MM.1S (cell line): Measurements from ENCODE around the gene ASPSCR1.

Source experiments
- DNase-seq: peaks from one replicate; pipeline ENCODE4 v3.0.0-alpha.2; 2015
- H2AFZ ChIP-seq: fragments of 300-600 bp; sonication (generic); 2 replicates; pipeline ENCODE4 v1.6.0; 2016; ENCODE audit warnings: antibody characterized with exemption, low read length
- H3F3A ChIP-seq: fragments of 300-600 bp; sonication (generic); 2 replicates; pipeline ENCODE4 v1.6.1; 2016; ENCODE audit warnings: mild to moderate bottlenecking, antibody characterized with exemption, low read length, moderate library complexity, mixed read lengths; ENCODE audit not compliant: insufficient read depth
- H3K27ac ChIP-seq: fragments of 300-600 bp; sonication (generic); 2 replicates; pipeline ENCODE4 v1.5.1; 2016; ENCODE audit warnings: mild to moderate bottlenecking, low read length
- H3K27me3 ChIP-seq: fragments of 300-600 bp; sonication (generic); replicated peaks from 2 replicates; pipeline ENCODE4 v1.6.0; 2016; ENCODE audit warnings: low read length; ENCODE audit not compliant: insufficient read depth
- H3K36me3 ChIP-seq: fragments of 300-600 bp; sonication (generic); replicated peaks from 2 replicates; pipeline ENCODE4 v1.6.1; 2016; ENCODE audit warnings: mild to moderate bottlenecking, low read length, mixed read lengths; ENCODE audit not compliant: insufficient read depth
- H3K4me1 ChIP-seq: fragments of 300-600 bp; sonication (generic); 2 replicates; pipeline ENCODE4 v1.6.1; 2016; ENCODE audit warnings: low read length, mixed read lengths
- H3K4me2 ChIP-seq: fragments of 300-600 bp; sonication (generic); 2 replicates; pipeline ENCODE4 v1.6.0; 2016; ENCODE audit warnings: low read depth, low read length
- H3K4me3 ChIP-seq: fragments of 300-600 bp; sonication (generic); 2 replicates; pipeline ENCODE4 v1.5.1; 2016; ENCODE audit warnings: low read length, mixed read lengths
- H3K79me2 ChIP-seq: fragments of 300-600 bp; sonication (generic); 2 replicates; pipeline ENCODE4 v1.6.1; 2016; ENCODE audit warnings: mixed run types, low read length, mixed read lengths
- H3K9ac ChIP-seq: fragments of 300-600 bp; sonication (generic); 2 replicates; pipeline ENCODE4 v1.6.1; 2016; ENCODE audit warnings: low read length, mixed read lengths
- H3K9me2 ChIP-seq: fragments of 300-600 bp; sonication (generic); replicated peaks from 2 replicates; pipeline ENCODE4 v1.6.1; 2016; ENCODE audit warnings: mild to moderate bottlenecking, low read length, mixed read lengths; ENCODE audit not compliant: insufficient read depth
- H3K9me3 ChIP-seq: fragments of 300-600 bp; sonication (generic); replicated peaks from 2 replicates; pipeline ENCODE4 v1.6.1; 2016; ENCODE audit warnings: mild to moderate bottlenecking, low read length, mixed read lengths; ENCODE audit not compliant: insufficient read depth
- H4K20me1 ChIP-seq: fragments of 300-600 bp; sonication (generic); 2 replicates; pipeline ENCODE4 v1.6.1; 2016; ENCODE audit warnings: mild to moderate bottlenecking, low read length, moderate library complexity, mixed read lengths; ENCODE audit not compliant: insufficient read depth
- CTCF ChIP-seq: fragments of 300-600 bp; sonication (generic); IDR thresholded peaks from 2 replicates; pipeline ENCODE4 v1.5.1; 2016; ENCODE audit warnings: antibody characterized with exemption, low read length, mixed read lengths
- EZH2 ChIP-seq: fragments of 300-600 bp; sonication (generic); optimal IDR thresholded peaks from 2 replicates; pipeline ENCODE3; 2017; ENCODE audit warnings: low read depth, mild to moderate bottlenecking, antibody characterized with exemption, low read length, mixed read lengths
- EZH2phosphoT487 ChIP-seq: fragments of 300-600 bp; sonication (generic); IDR thresholded peaks from 2 replicates; pipeline ENCODE4 v1.6.1; 2018; ENCODE audit warnings: antibody characterized with exemption, low read length

ASPSCR1 gene

GRCh38 chr17:81992306-81993102 is 15.1 kb downstream of the ASPSCR1 start:
- Histone ChIP-seq H3K36me3 (no peaks in the 10 kb centered on the region), H3K79me2 (no peaks in the 10 kb centered on the region), H3K9ac (no peak overlapping the region), H4K20me1 (no peaks in the 10 kb centered on the region), H3K27me3 (no peaks in the 10 kb centered on the region), H3K9me2 (no peaks in the 10 kb centered on the region), H3K4me1 (no peaks in the 10 kb centered on the region), H3K4me2 (no peak overlapping the region), H3F3A (no peaks in the 10 kb centered on the region), H3K9me3 (no peaks in the 10 kb centered on the region), H2AFZ (no peak overlapping the region), H3K4me3 (no peak overlapping the region), H3K27ac (no peak overlapping the region)
- no peak for DNase-seq
- TF ChIP-seq EZH2phosphoT487 (no peak), EZH2 (no peak), CTCF (no peak)

GRCh38 chr17:81993729-81994592 is 16.5 kb downstream of the ASPSCR1 start:
- TF ChIP-seq EZH2phosphoT487 (no peak), CTCF (no peak), EZH2 (no peak)
- Histone ChIP-seq H3K4me2 (no peak overlapping the region), H3F3A (no peaks in the 10 kb centered on the region), H3K79me2 (no peaks in the 10 kb centered on the region), H4K20me1 (no peaks in the 10 kb centered on the region), H3K36me3 (no peaks in the 10 kb centered on the region), H3K9me3 (no peaks in the 10 kb centered on the region), H3K27me3 (no peaks in the 10 kb centered on the region), H3K9me2 (no peaks in the 10 kb centered on the region), H3K4me1 (no peaks in the 10 kb centered on the region), H3K4me3 (no peak overlapping the region), H3K27ac (no peak overlapping the region), H2AFZ (no peak overlapping the region), H3K9ac (no peak overlapping the region)
- DNase-seq = no peak

- Histone ChIP-seq H3K9me2 (no peaks in the 10 kb centered on the region), H3K27ac (no peak overlapping the region), H3K4me3 (no peak overlapping the region), H3K79me2 (no peaks in the 10 kb centered on the region), H3K9me3 (no peaks in the 10 kb centered on the region), H3K4me1 (no peaks in the 10 kb centered on the region), H3K36me3 (no peaks in the 10 kb centered on the region), H2AFZ (no peak overlapping the region), H4K20me1 (no peaks in the 10 kb centered on the region), H3K9ac (no peak overlapping the region), H3K27me3 (no peaks in the 10 kb centered on the region), H3F3A (no peaks in the 10 kb centered on the region), H3K4me2 (no peak overlapping the region)
- no peak for DNase-seq
- TF ChIP-seq CTCF = no peak
- TF ChIP-seq EZH2phosphoT487 = no peak
- TF ChIP-seq EZH2 = no peak
Measured at GRCh38 chr17:81994593-81995462, 17.4 kb downstream of the ASPSCR1 start.
